Ovary (tissue), 3 donors: ENCODE data around the gene FAM163B.

Experiments used
- EP300 ChIP-seq: sonication (generic); formaldehyde crosslinking; IDR thresholded peaks from one replicate; pipeline ENCODE4 v1.6.1; 2017; ENCODE audit warnings: antibody characterized with exemption
- POLR2A ChIP-seq: fragments of 450-650 bp; IDR thresholded peaks from one replicate; pipeline ENCODE4 v1.6.1; 2017; ENCODE audit warnings: antibody characterized with exemption, mild to moderate bottlenecking, moderate library complexity
- TF ChIP-seq, protein P1 (sequence below), 3 donors: fragments of 450-650 bp in 2 of 3; fragments of 200-600 bp in 1 of 3; IDR thresholded peaks; one replicate each; pipeline versions ENCODE4 v1.5.1 to v1.8.0; 2016 to 2022; ENCODE audit warnings: antibody characterized with exemption in 3 of 3, mild to moderate bottlenecking in 1 of 3
- donor health status: DM: no; HTN: no; CAD: no.

DNA sequence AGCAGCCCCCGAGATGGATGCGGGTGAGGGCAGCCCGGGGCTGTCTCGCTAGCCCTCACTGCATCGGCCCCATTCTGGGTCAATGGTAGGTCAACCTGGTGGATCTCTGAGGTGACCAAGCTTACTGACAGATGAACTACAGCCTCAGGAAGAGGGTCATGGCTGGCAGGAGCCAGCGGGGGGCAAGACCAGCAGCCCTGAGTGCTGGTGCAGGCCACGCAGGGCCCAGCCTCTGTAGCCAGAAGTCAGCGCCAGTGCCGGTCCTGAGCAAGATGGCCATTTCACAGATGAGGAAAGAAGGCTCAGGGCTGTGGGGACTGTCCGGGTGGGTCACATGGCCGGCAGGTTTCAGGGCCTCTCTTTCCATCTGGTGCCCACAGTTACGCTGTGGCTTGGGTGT, 21.9 kb upstream of the FAM163B start:
- TF ChIP-seq, protein P1, sequence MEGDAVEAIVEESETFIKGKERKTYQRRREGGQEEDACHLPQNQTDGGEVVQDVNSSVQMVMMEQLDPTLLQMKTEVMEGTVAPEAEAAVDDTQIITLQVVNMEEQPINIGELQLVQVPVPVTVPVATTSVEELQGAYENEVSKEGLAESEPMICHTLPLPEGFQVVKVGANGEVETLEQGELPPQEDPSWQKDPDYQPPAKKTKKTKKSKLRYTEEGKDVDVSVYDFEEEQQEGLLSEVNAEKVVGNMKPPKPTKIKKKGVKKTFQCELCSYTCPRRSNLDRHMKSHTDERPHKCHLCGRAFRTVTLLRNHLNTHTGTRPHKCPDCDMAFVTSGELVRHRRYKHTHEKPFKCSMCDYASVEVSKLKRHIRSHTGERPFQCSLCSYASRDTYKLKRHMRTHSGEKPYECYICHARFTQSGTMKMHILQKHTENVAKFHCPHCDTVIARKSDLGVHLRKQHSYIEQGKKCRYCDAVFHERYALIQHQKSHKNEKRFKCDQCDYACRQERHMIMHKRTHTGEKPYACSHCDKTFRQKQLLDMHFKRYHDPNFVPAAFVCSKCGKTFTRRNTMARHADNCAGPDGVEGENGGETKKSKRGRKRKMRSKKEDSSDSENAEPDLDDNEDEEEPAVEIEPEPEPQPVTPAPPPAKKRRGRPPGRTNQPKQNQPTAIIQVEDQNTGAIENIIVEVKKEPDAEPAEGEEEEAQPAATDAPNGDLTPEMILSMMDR (IDR thresholded peaks at IDR 0.05): no peak
- TF ChIP-seq POLR2A: no peak
- TF ChIP-seq EP300: no peak
